ENCODE results near the gene CDKN1C.

GRCh38 chr11:2931771-2932738 lies 46.5 kb upstream of the CDKN1C start:
- TF ChIP-seq CTCF (IDR thresholded peaks at IDR 0.05; ENCODE audit: insufficient read depth, low read length, poor library complexity, severe bottlenecking) (no peak), EZH2phosphoT487 (conservative IDR thresholded peaks at IDR 0.05; ENCODE audit: low read length) (no peak)
